GM19240 (cell line): ENCODE results near the gene RPGRIP1L.

Experiments
- DNase-seq: peaks from one replicate; pipeline ENCODE4 v3.0.0; 2011; ENCODE audit warnings: low spot score; ENCODE audit not compliant: insufficient read length

The RPGRIP1L gene

GRCh38 chr16:53608094-53608493 lies 95.6 kb downstream of the RPGRIP1L start:
- DNase-seq: no peak

DNA sequence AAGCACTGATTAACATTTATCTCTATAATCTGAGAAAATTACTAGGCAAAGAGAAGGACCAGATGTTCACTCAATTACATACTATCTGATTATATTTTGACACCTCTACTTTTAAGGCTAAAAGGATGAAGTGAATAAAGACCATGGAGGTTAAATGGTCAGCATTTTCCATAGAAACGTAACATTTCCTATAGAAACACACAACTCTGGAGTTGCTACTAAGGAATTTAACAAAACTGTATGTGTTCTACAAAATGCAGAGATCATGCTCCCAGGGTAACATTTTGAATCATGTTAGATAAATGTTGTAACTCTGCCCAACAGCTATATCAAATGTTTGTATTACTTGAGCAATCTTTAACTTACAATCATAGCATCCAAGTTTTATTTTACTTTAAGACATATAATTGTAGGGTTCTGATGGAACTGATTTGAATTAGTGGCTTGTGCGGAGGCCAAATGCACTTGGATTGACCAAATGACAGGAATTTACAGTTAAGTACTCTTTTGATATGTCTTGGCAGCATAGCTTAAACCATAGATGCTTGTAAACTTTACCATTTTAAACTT lies 97.7 kb downstream of the RPGRIP1L start:
- DNase-seq: no peak

DNA sequence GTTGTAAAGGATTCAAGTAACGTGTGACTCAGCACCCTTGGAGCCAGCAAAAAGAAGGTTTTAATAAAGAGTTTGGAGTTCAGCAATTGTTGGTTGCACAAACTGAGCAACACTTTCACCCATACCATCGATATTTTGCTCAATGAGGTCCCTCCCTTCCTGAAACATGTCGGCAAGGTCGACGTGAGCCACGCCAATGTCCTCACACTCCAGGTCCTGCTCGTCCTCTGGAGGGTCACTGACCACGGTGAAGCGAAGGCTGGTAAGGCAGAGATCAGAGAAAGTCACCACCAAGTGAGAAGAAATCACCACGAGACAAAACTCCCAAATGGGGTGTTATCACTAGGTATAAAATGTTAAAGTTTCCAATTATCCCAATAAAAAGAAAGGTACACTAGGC lies 98.3 kb downstream of the RPGRIP1L start:
- no peak for DNase-seq

DNA sequence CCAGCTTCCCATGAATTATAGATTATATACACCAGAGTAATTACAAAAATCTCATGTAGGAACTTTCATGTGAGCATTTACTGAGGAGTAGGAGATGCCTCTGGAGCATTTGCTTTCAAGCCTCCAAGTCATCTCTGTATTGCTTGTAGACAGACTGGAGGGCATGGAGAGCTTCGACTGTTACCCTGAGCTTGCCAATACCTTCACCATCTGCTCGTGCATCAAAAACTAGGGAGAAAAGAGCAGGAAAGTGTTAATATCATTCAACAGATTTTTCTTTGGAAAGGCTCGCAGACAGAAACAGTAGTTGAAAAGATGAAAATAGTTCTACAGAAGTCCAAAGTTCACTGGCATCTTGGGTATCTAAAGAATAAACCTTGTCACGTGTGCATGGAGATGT lies 101.7 kb downstream of the RPGRIP1L start:
- DNase-seq: no peak

GRCh38 chr16:53600616-53601015 lies 103.0 kb downstream of the RPGRIP1L start:
- no peak for DNase-seq

- DNase-seq: no peak
These were observed 103.5 kb downstream of the RPGRIP1L start for GRCh38 chr16:53600126-53600525.

GRCh38 chr16:53599548-53599947 lies 104.1 kb downstream of the RPGRIP1L start:
- no peak for DNase-seq

DNA sequence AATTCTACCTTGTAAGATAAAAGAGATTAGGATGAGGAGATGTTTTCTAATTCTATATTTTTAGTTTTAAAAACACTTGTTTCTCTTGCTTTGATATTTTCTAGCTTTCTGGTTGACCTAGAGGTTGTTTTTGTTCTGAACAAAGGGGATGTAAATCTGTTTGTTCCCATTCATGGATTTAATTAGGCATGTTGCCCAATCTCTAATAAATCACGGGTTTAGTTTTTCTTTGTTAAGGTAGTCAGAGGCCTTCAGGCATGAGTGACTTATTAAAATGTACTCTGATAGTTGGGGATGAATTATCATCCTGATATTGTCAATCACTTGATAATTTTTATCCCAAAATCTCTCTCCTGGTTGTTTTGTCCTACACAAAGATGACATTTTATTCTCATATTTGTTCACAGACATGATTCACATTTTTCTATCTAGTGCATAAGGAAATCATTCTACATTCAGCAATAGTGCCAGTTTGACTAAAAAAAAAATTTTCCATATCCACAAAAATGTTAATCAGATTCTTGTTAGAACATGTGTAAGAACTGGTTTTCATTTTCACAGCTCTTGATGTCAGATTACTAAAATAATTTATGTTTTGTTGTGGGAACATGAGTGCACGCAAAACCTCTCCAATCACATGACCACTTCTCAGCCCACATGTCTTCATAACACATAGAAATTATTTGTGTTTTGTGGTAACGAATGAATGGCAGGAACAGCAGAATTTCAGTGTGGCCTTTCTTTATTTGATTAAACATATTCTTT lies 105.0 kb downstream of the RPGRIP1L start:
- no peak for DNase-seq

GRCh38 chr16:53597776-53598175 lies 105.9 kb downstream of the RPGRIP1L start:
- DNase-seq: no peak

DNA sequence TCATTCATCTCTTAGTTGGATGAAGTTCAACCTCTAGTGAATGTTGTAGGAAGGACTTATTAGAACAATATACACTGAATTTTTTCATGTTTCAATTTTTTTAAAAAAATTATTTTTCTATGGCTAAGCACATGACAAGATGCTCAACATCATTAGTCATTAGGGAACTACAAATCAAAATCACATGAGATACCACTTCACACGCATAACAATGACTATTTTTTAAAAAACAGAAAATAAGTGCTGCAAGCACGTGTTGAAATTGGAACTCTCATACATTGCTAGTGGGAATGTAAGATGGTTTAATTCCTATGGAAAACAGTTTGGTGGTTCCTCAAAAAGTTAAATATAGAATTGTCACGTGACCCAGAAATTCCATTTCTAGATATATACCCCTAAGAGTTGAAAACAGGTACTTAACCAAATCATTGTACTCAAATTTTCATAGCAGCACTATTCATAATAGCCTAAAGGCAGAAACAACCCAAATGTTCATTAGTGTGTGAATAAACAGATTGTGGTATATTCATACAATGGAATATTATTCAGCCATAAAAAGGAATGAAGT lies 115.5 kb downstream of the RPGRIP1L start:
- DNase-seq: no peak

DNA sequence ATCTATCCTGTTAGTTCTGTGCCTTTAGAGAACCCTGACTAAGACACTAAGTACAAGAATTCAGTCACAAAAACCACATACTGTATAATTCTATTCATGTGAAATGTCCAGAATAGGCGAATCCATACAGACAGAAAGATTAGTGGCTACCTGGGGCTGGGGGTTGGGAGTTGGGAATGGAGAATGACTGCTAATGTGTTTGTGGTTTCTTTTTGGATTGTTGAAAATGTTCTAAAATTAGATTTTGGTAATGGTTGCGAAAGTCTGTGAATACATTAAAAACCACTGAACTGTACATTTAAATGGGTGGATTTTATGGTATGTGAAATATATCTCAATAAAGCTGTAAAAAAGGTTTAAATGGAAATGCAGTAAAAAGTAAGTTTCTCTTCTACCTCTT lies 120.3 kb downstream of the RPGRIP1L start:
- no peak for DNase-seq

DNA sequence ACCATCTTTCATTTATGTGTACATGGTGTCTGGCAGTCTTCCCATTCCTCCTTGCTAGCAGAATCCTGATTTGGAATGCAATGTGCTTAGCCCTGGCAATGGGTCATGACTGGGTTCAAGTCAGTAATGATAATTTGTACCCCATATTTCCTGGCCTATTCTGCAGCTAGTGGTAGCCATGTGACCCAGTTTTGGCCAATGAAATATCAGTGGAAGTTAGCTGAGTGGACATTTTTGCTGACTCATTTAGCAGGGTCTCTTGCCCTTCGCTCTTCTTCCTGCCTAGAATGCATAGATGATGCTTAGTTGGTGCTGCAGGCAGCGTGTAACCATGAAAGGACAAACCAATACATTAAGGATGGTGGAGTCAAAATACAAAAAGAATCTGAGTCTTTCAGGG lies 121.9 kb downstream of the RPGRIP1L start:
- no peak for DNase-seq

DNA sequence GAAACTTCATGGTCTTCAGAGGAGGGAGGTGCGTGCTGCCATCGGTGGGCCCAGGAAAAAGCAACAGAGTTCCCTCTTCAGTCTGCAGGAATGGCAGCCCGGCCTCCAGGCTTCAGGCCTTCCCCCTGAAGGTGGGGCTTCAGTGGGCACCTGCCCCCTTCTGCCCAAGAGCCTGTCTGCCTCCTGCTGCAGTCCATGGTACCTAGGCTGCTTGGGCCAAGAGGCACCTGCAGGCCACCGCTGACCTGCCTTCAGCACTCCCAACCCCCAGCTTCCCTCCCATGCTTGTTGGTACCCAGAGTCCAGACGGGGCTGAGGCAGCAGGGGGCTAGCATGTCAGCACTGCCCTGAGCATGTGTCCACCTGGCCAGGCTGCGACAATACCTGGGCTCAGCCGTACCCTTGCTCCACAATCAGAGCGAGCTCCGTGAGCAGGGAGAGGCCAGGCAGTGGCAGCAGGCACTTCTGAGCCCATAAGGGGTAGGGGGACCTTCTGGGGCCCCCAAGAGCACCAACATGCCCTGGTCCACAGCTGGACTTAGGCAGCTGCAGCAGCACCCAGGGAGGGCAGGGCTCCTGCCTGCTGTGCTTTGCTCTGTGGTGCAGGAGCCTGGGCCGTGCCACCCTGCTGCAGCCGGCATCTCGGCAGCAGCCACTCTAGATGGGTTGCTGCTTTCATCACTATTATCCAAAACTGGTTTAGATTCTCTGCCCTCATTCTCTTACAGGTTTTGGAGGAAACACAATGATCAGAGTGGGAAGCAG lies 123.4 kb downstream of the RPGRIP1L start:
- DNase-seq: no peak

GRCh38 chr16:53576904-53577303 lies 126.8 kb downstream of the RPGRIP1L start:
- DNase-seq: no peak

- DNase-seq: no peak
These were observed 127.4 kb downstream of the RPGRIP1L start for GRCh38 chr16:53576210-53576609.

DNA sequence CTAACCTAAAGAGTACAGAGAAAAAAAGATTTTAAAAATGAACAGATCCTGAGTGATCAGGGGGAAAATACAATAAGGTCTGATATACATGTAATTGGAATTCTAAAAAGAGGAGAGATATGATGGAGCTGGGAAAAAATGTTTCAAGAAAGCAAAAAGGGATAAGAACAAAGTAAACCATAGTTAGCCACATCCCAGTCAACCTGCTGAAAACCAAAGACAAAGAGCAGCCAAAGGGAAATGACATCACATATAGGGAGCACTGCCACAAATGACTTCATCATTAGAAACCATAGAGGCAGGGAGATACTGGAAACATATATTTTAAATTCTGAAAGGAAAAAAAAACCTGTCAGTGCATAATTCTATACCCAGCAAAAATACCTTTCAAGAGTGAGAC lies 131.9 kb downstream of the RPGRIP1L start:
- DNase-seq: no peak

- DNase-seq: no peak
These were observed 137.0 kb downstream of the RPGRIP1L start for GRCh38 chr16:53566552-53567245.

- no peak for DNase-seq
These were observed 138.3 kb downstream of the RPGRIP1L start for GRCh38 chr16:53565296-53565863.

- no peak for DNase-seq
These were observed 140.2 kb downstream of the RPGRIP1L start for GRCh38 chr16:53563426-53563825.

GRCh38 chr16:53561101-53561888 lies 142.4 kb downstream of the RPGRIP1L start:
- no peak for DNase-seq
